ENCODE data around the gene AGPS. TPM values are rescaled to one million over a fixed set of nuclear protein-coding genes. Genes with fewer than 3 reads are reported as not detected.
"Not testable (repeated sequence)": the region's sequence is repeated elsewhere in the genome, so short reads cannot be mapped to it uniquely, and the experiment has no call there.

Gene AGPS
- total RNA-seq, 4 donors from 2014 or later = 20.2 to 34.0 (median 25.5) TPM

GRCh38 chr2:177406182-177406581 is 13.6 kb downstream of the AGPS start:
- Histone ChIP-seq H3K9me3 (no peaks in the 10 kb centered on the region), H3K36me3 (no peaks in the 10 kb centered on the region), H3K4me1 (peaks cover 5 to 27% (median 14%) of the 10 kb centered on the region in 3 donors), H3K4me3 (no peak overlapping the region), H3K27me3 (no peaks in the 10 kb centered on the region), H3K27ac (no peak overlapping the region)
- intact Hi-C loops (cut with DNase I) = no loop called here
- WGBS, 2 donors = 93 to 100% methylated on average over 1 of the region's 1 CpG
- DNase-seq = no peak
- TF ChIP-seq POLR2A (IDR thresholded peaks at IDR 0.05) = no peak
- TF ChIP-seq CTCF (IDR thresholded peaks at IDR 0.05) = no peak

- intact Hi-C loops (cut with DNase I) = no loop called here
- no peaks in the 10 kb centered on the region for H3K36me3 ChIP-seq
- no peak overlapping the region for H3K27ac ChIP-seq
- WGBS, 2 donors = 88 to 90% methylated on average over 2 of the region's 2 CpGs
- no peak overlapping the region for H3K4me3 ChIP-seq
- TF ChIP-seq CTCF (IDR thresholded peaks at IDR 0.05) = no peak
- no peak for TF ChIP-seq POLR2A (IDR thresholded peaks at IDR 0.05)
- peaks cover 5 to 27% (median 14%) of the 10 kb centered on the region in 3 donors for H3K4me1 ChIP-seq
- DNase-seq = no peak
- no peaks in the 10 kb centered on the region for H3K27me3 ChIP-seq
- H3K9me3 ChIP-seq = no peaks in the 10 kb centered on the region
These were observed 14.5 kb downstream of the AGPS start for GRCh38 chr2:177407031-177407430.

- not testable (repeated sequence) for H3K36me3 ChIP-seq, DNase-seq
- intact Hi-C loops (cut with DNase I) = loop anchor here (5.0 to 10.0 kb wide), 2 partner anchors 73 to 246 kb away; no protein-coding TSS in a partner anchor
These were observed 18.1 kb downstream of the AGPS start for GRCh38 chr2:177410629-177411028.

GRCh38 chr2:177413703-177414102 is 21.1 kb downstream of the AGPS start:
- peaks cover 0 to 14% (median 1%) of the 10 kb centered on the region in 3 donors for H3K4me1 ChIP-seq
- H3K36me3 ChIP-seq = no peaks in the 10 kb centered on the region
- intact Hi-C loops (cut with DNase I) = loop anchor here (5.0 to 10.0 kb wide), 2 partner anchors 76 to 249 kb away; no protein-coding TSS in a partner anchor
- H3K4me3 ChIP-seq = no peak overlapping the region
- TF ChIP-seq CTCF (IDR thresholded peaks at IDR 0.05) (no peak), POLR2A (IDR thresholded peaks at IDR 0.05) (no peak)
- no peak for DNase-seq
- WGBS, 2 donors = 60 to 68% methylated on average over 3 of the region's 3 CpGs
- H3K27ac ChIP-seq = no peak overlapping the region
- no peaks in the 10 kb centered on the region for H3K9me3 ChIP-seq
- H3K27me3 ChIP-seq = no peaks in the 10 kb centered on the region

More at GRCh38 chr2:177410629-177411028, 18.1 kb downstream of the AGPS start:
- H3K4me1 ChIP-seq, H3K9me3 ChIP-seq, H3K4me3 ChIP-seq, H3K27ac ChIP-seq, H3K27me3 ChIP-seq: not testable (repeated sequence)
- 90% methylated on average over 6 to 8 of the region's 8 CpGs for WGBS, 2 donors

GRCh38 chr2:177419274-177419673 is 26.7 kb downstream of the AGPS start:
- no peak for DNase-seq
- intact Hi-C loops (cut with DNase I) = loop anchor here (10.0 kb wide), 1 partner anchor 254 kb away; no protein-coding TSS in a partner anchor
- TF ChIP-seq CTCF (IDR thresholded peaks at IDR 0.05) (no peak), POLR2A (IDR thresholded peaks at IDR 0.05) (no peak)
- H3K27ac ChIP-seq = no peak overlapping the region
- no peaks in the 10 kb centered on the region for H3K36me3 ChIP-seq
- H3K9me3 ChIP-seq = no peaks in the 10 kb centered on the region
- 43 to 50% methylated on average over 1 of the region's 1 CpG for WGBS, 2 donors
- H3K4me1 ChIP-seq = peaks cover 0 to 26% (median 10%) of the 10 kb centered on the region in 3 donors
- H3K27me3 ChIP-seq = no peaks in the 10 kb centered on the region
- no peak overlapping the region for H3K4me3 ChIP-seq

- DNase-seq = no peak
- H3K27ac ChIP-seq = no peak overlapping the region
- H3K36me3 ChIP-seq = no peaks in the 10 kb centered on the region
- no peak for TF ChIP-seq CTCF (IDR thresholded peaks at IDR 0.05)
- TF ChIP-seq POLR2A (IDR thresholded peaks at IDR 0.05) = no peak
- H3K4me1 ChIP-seq = peaks cover 0 to 19% (median 10%) of the 10 kb centered on the region in 3 donors
- 70 to 85% methylated on average over 1 of the region's 1 CpG for WGBS, 2 donors
- intact Hi-C loops (cut with DNase I) = no loop called here
- H3K27me3 ChIP-seq = no peaks in the 10 kb centered on the region
- no peak overlapping the region for H3K4me3 ChIP-seq
- peaks cover 0 to 9% (median 0%) of the 10 kb centered on the region in 3 donors for H3K9me3 ChIP-seq
These were observed 29.7 kb downstream of the AGPS start for GRCh38 chr2:177422271-177422670.

- intact Hi-C loops (cut with DNase I) = not testable (repeated sequence)
- WGBS, 2 donors = 92 to 100% methylated on average over 1 of the region's 1 CpG
These were observed 31.5 kb downstream of the AGPS start for GRCh38 chr2:177424120-177424519.

GRCh38 chr2:177424620-177425019 is 32.0 kb downstream of the AGPS start:
- H3K4me3 ChIP-seq; intact Hi-C loops (cut with DNase I); H3K27me3 ChIP-seq; H3K27ac ChIP-seq; H3K4me1 ChIP-seq; DNase-seq: not testable (repeated sequence)
- Histone ChIP-seq H3K9me3 (peaks cover 0 to 17% (median 4%) of the 10 kb centered on the region in 3 donors), H3K36me3 (peaks cover 0 to 13% (median 2%) of the 10 kb centered on the region in 3 donors)
- 93 to 97% methylated on average over 5 of the region's 5 CpGs for WGBS, 2 donors

More at GRCh38 chr2:177424120-177424519, 31.5 kb downstream of the AGPS start:
- H3K36me3 ChIP-seq = peaks cover 0 to 10% (median 0%) of the 10 kb centered on the region in 3 donors
- peaks cover 0 to 17% (median 4%) of the 10 kb centered on the region in 3 donors for H3K9me3 ChIP-seq
- H3K4me1 ChIP-seq, DNase-seq, H3K27me3 ChIP-seq, H3K27ac ChIP-seq, H3K4me3 ChIP-seq: not testable (repeated sequence)
